Esophagus squamous epithelium (tissue), 5 donors: ENCODE results near the gene LRP11. TPM values are rescaled to one million over a fixed set of nuclear protein-coding genes. Genes with fewer than 3 reads are reported as not detected.
A peak's percentile ranks its signal among the peaks of the same experiment; 100 is the strongest.
"Not testable (repeated sequence)": the region's sequence is repeated elsewhere in the genome, so short reads cannot be mapped to it uniquely, and the experiment has no call there.

ENCODE experiments used
- DNase-seq: peaks from one replicate; lab custom pipeline; 2025; lab: John Stamatoyannopoulos, UW
- H3K27ac ChIP-seq, 4 donors: fragments of 200-600 bp; sonication (generic); one replicate each; pipeline ENCODE4 v1.5.1; 2016 to 2019; ENCODE audit warnings: mild to moderate bottlenecking in 1 of 4
- H3K27me3 ChIP-seq, 4 donors: fragments of 200-600 bp; sonication (generic); 1 replicate in 3 of 4; 2 replicates in 1 of 4; pipeline versions ENCODE4 v1.5.1 to v1.6.0; 2017 to 2021; ENCODE audit warnings: antibody characterized with exemption in 1 of 4
- H3K36me3 ChIP-seq, 3 donors: fragments of 200-600 bp; sonication (generic); one replicate each; pipeline ENCODE4 v1.5.1; 2016 to 2019
- H3K4me1 ChIP-seq, 3 donors: fragments of 200-600 bp; sonication (generic); one replicate each; pipeline ENCODE4 v1.5.1; 2017 to 2019
- H3K4me3 ChIP-seq, 4 donors: fragments of 200-600 bp; sonication (generic); 1 replicate in 3 of 4; 2 replicates in 1 of 4; pipeline ENCODE4 v1.5.1; 2016 to 2019; ENCODE audit warnings: mild to moderate bottlenecking in 2 of 4, moderate library complexity in 1 of 4
- H3K9me3 ChIP-seq, 3 donors: fragments of 200-600 bp; sonication (generic); one replicate each; pipeline ENCODE4 v1.5.1; 2016 to 2019
- CTCF ChIP-seq, 6 experiments: fragments of 450-650 bp in 4 of 6; fragments of 200-600 bp in 2 of 6; sonication (generic) in 2 of 6; IDR thresholded peaks; one replicate each; pipeline ENCODE4 v1.5.1; 2016 to 2019; ENCODE audit warnings: antibody characterized with exemption in 6 of 6, mild to moderate bottlenecking in 4 of 6, moderate library complexity in 4 of 6
- POLR2A ChIP-seq, 4 donors: fragments of 450-650 bp; IDR thresholded peaks; one replicate each; pipeline ENCODE4 v1.6.1; 2017; ENCODE audit warnings: antibody characterized with exemption in 4 of 4, mild to moderate bottlenecking in 4 of 4, moderate library complexity in 3 of 4
- WGBS, 2 donors: methylation state at CpG; one replicate each; pipeline ENCODE4 v1.1.5; 2018; 5-methylcytosine and 5-hydroxymethylcytosine counted together
- intact Hi-C: fragments of 100-400 bp; cut with DNase I; formaldehyde crosslinking; loops from one replicate; pipeline ENCODE4 v1.15.0; 2022
- total RNA-seq, 4 donors: library from RNA; depleted of rRNA; stranded (reverse); fragments of >200 nt; gene quantifications; one replicate each; pipeline ENCODE4 v1.1.0, GENCODE V29; 2016
- donor health status: DM: yes; HTN: yes; CAD: no.

Gene LRP11
- total RNA-seq, 4 donors from 2014 or later: 40.2 to 74.9 (median 58.4) TPM

- H3K9me3 ChIP-seq: no peaks in the 10 kb centered on the region
- peaks cover 0 to 4% (median 0%) of the 10 kb centered on the region in 3 donors for H3K36me3 ChIP-seq
- H3K4me1 ChIP-seq: peaks cover 14 to 100% (median 31%) of the 10 kb centered on the region in 3 donors
- peak overlapping the region; percentile 46 to 89 (median 78) for H3K27ac ChIP-seq
- intact Hi-C loops: no loop called here
- H3K27me3 ChIP-seq: no peaks in the 10 kb centered on the region
- 84 to 86% methylated on average over 10 of the region's 10 CpGs for WGBS, 2 donors
- no peak for DNase-seq
- TF ChIP-seq POLR2A (IDR thresholded peaks at IDR 0.05) (no peak), CTCF (IDR thresholded peaks at IDR 0.05) (no peak)
- peak overlapping the region in 1 of 4 donors; percentile 6 for H3K4me3 ChIP-seq
Measured at GRCh38 chr6:149856256-149856994, 7.7 kb downstream of the LRP11 start.

GRCh38 chr6:149855741-149856140 is 8.4 kb downstream of the LRP11 start:
- Histone ChIP-seq H3K27ac (peak overlapping the region; percentile 72 to 89 (median 78)), H3K9me3 (no peaks in the 10 kb centered on the region), H3K36me3 (peaks cover 0 to 11% (median 0%) of the 10 kb centered on the region in 3 donors), H3K4me3 (no peak overlapping the region), H3K27me3 (no peaks in the 10 kb centered on the region), H3K4me1 (peaks cover 7 to 95% (median 31%) of the 10 kb centered on the region in 3 donors)
- no peak for DNase-seq
- TF ChIP-seq CTCF (IDR thresholded peaks at IDR 0.05): no peak
- no peak for TF ChIP-seq POLR2A (IDR thresholded peaks at IDR 0.05)
- 33 to 37% methylated on average over 2 of the region's 2 CpGs for WGBS, 2 donors
- intact Hi-C loops: no loop called here

GRCh38 chr6:149855040-149855654 is 9.0 kb downstream of the LRP11 start:
- no peak for DNase-seq
- H3K27me3 ChIP-seq: no peaks in the 10 kb centered on the region
- peak overlapping the region in 1 of 4 donors; percentile 36 for H3K4me3 ChIP-seq
- H3K4me1 ChIP-seq: peaks cover 6 to 89% (median 27%) of the 10 kb centered on the region in 3 donors
- H3K27ac ChIP-seq: peak overlapping the region; percentile 72 to 89 (median 78)
- intact Hi-C loops: no loop called here
- peaks cover 0 to 14% (median 0%) of the 10 kb centered on the region in 3 donors for H3K36me3 ChIP-seq
- TF ChIP-seq CTCF (IDR thresholded peaks at IDR 0.05): no peak
- TF ChIP-seq POLR2A (IDR thresholded peaks at IDR 0.05): no peak
- 44 to 51% methylated on average over 5 of the region's 5 CpGs for WGBS, 2 donors
- no peaks in the 10 kb centered on the region for H3K9me3 ChIP-seq

GRCh38 chr6:149854532-149854931 is 9.6 kb downstream of the LRP11 start:
- no peak for TF ChIP-seq POLR2A (IDR thresholded peaks at IDR 0.05)
- no peak for TF ChIP-seq CTCF (IDR thresholded peaks at IDR 0.05)
- intact Hi-C loops: no loop called here
- no peaks in the 10 kb centered on the region for H3K27me3 ChIP-seq
- peaks cover 6 to 83% (median 25%) of the 10 kb centered on the region in 3 donors for H3K4me1 ChIP-seq
- H3K9me3 ChIP-seq: no peaks in the 10 kb centered on the region
- WGBS, 2 donors: 29 to 35% methylated on average over 6 of the region's 6 CpGs
- peaks cover 0 to 21% (median 0%) of the 10 kb centered on the region in 3 donors for H3K36me3 ChIP-seq
- no peak for DNase-seq
- peak overlapping the region in 2 of 4 donors; percentile 7 to 36 for H3K4me3 ChIP-seq
- H3K27ac ChIP-seq: peak overlapping the region; percentile 72 to 89 (median 78)

GRCh38 chr6:149854017-149854416 is 10.1 kb downstream of the LRP11 start:
- intact Hi-C loops, H3K9me3 ChIP-seq, H3K27me3 ChIP-seq, H3K4me3 ChIP-seq, DNase-seq: not testable (repeated sequence)
- Histone ChIP-seq H3K4me1 (peaks cover 6 to 78% (median 25%) of the 10 kb centered on the region in 3 donors), H3K36me3 (peaks cover 0 to 24% (median 0%) of the 10 kb centered on the region in 3 donors), H3K27ac (peak overlapping the region; percentile 72 to 89 (median 78))
- 78 to 86% methylated on average over 4 of the region's 4 CpGs for WGBS, 2 donors
